Prostate gland (tissue), 2 donors: ENCODE data around the gene SPAG6. TPM values are rescaled to one million over a fixed set of nuclear protein-coding genes. Genes with fewer than 3 reads are reported as not detected.
"Not testable (repeated sequence)": the region's sequence is repeated elsewhere in the genome, so short reads cannot be mapped to it uniquely, and the experiment has no call there.

Experiments
- DNase-seq: peaks from one replicate; pipeline ENCODE4 v3.0.0-alpha.2; 2019; ENCODE audit warnings: low spot score
- H3K27ac ChIP-seq, 2 donors: fragments of 200-600 bp; sonication (generic); 2 replicates each; pipeline ENCODE4 v1.5.1; 2017 to 2019
- H3K27me3 ChIP-seq: fragments of 200-600 bp; sonication (generic); replicated peaks from 2 replicates; pipeline ENCODE4 v1.5.1; 2019; ENCODE audit not compliant: insufficient read depth
- H3K36me3 ChIP-seq, 2 donors: fragments of 200-600 bp; sonication (generic); 1 replicate in 1 of 2; 2 replicates in 1 of 2; pipeline versions ENCODE4 v1.5.1 to v1.8.1; 2017 to 2019
- H3K4me1 ChIP-seq: fragments of 200-600 bp; sonication (generic); replicated peaks from 2 replicates; pipeline ENCODE4 v1.5.1; 2019
- H3K4me3 ChIP-seq, 2 donors: fragments of 200-600 bp; sonication (generic); 2 replicates each; pipeline ENCODE4 v1.5.1; 2017 to 2019
- H3K9me3 ChIP-seq: fragments of 200-600 bp; sonication (generic); 2 replicates; pipeline ENCODE4 v1.5.1; 2017
- POLR2A ChIP-seq: fragments of 450-650 bp; IDR thresholded peaks from one replicate; pipeline ENCODE4 v1.6.1; 2016; ENCODE audit warnings: antibody characterized with exemption, mild to moderate bottlenecking
- POLR2AphosphoS5 ChIP-seq: sonication (generic); formaldehyde crosslinking; IDR thresholded peaks from one replicate; pipeline ENCODE4 v1.6.1; 2017; ENCODE audit warnings: antibody characterized with exemption
- WGBS: methylation state at CpG from one replicate; pipeline ENCODE4 v1.1.5; 2018; 5-methylcytosine and 5-hydroxymethylcytosine counted together
- intact Hi-C: fragments of 100-400 bp; cut with DNase I; formaldehyde crosslinking; loops from one replicate; pipeline ENCODE4 v1.14.2; 2022
- total RNA-seq, 2 donors: library from RNA; depleted of rRNA; stranded (reverse); fragments of >200 nt; gene quantifications; one replicate each; pipeline ENCODE4 v1.1.0, GENCODE V29; 2016
- TF ChIP-seq, protein P1 (sequence below), 4 experiments: fragments of 200-600 bp in 2 of 4; fragments of 450-650 bp in 2 of 4; sonication (generic) in 2 of 4; IDR thresholded peaks; 1 replicate in 3 of 4; 2 replicates in 1 of 4; pipeline ENCODE4 v1.5.1; 2016 to 2019; ENCODE audit warnings: antibody characterized with exemption in 4 of 4, mild to moderate bottlenecking in 2 of 4, moderate library complexity in 2 of 4

The SPAG6 gene
- total RNA-seq, 2 donors from 2014 or later, result 5.8 to 20.3 TPM

DNA sequence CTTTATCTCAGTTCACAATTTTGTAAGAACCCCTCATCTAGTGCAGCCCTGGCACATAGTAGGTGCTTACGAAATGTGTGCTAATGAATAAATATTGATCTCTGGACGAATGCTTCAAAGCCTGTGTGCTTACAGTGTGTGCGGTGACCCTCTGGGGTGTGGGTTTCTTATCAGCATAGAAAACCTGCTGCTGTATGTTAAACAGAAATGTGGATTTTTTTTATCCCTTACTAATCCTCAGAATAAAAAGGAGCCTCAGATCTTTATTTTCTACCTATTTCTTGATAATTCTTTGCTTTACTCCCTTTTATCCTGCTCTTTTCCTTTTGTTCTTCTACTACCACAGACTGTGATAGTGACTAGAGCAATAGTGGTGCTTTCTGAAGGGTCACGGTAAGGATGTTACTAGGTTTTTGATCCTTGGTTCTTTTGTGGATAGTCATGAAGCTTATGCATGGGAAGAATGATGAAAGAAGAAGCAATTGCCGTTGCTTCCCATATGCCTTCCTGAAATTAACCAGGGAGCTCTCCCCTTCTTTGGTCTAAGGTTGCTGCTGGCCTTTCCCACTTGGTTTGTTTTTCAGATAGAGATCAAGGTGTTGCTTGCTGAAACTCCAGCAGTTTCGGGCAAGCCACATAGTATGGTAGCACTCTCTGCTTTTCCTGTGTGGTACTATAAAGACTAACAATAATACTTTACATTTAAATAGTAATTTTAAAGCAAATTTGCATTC lies 44.7 kb downstream of the SPAG6 start:
- no peak for DNase-seq
- Histone ChIP-seq H3K27ac (no peak overlapping the region), H3K9me3 (no peaks in the 10 kb centered on the region), H3K36me3 (no peaks in the 10 kb centered on the region), H3K27me3 (no peaks in the 10 kb centered on the region), H3K4me3 (no peak overlapping the region), H3K4me1 (no peaks in the 10 kb centered on the region)
- TF ChIP-seq POLR2A (no peak), POLR2AphosphoS5 (no peak)
- TF ChIP-seq, protein P1, sequence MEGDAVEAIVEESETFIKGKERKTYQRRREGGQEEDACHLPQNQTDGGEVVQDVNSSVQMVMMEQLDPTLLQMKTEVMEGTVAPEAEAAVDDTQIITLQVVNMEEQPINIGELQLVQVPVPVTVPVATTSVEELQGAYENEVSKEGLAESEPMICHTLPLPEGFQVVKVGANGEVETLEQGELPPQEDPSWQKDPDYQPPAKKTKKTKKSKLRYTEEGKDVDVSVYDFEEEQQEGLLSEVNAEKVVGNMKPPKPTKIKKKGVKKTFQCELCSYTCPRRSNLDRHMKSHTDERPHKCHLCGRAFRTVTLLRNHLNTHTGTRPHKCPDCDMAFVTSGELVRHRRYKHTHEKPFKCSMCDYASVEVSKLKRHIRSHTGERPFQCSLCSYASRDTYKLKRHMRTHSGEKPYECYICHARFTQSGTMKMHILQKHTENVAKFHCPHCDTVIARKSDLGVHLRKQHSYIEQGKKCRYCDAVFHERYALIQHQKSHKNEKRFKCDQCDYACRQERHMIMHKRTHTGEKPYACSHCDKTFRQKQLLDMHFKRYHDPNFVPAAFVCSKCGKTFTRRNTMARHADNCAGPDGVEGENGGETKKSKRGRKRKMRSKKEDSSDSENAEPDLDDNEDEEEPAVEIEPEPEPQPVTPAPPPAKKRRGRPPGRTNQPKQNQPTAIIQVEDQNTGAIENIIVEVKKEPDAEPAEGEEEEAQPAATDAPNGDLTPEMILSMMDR (IDR thresholded peaks at IDR 0.05), result no peak
- WGBS, result 88% methylated on average over 6 of the region's 6 CpGs
- intact Hi-C loops, result no loop called here

DNA sequence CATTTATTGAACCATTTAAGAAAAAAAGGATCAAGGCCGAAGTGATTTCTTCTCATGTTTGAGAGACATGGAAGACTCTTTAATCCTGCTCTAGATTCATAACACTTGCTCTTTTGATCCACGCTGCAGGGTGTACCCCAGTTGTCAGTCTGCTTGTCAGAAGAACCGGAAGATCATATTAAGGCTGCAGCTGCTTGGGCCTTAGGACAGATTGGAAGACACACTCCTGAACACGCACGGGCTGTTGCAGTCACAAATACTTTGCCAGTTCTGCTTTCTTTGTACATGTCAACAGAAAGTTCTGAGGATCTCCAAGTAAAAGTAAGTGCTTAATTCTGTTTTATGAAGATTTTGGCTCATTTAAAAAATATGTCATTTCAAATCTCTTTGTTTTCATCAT lies 46.3 kb downstream of the SPAG6 start:
- no peak for DNase-seq
- Histone ChIP-seq H3K4me3 (no peak overlapping the region), H3K36me3 (no peaks in the 10 kb centered on the region), H3K4me1 (no peaks in the 10 kb centered on the region), H3K27ac (no peak overlapping the region), H3K9me3 (no peaks in the 10 kb centered on the region), H3K27me3 (no peaks in the 10 kb centered on the region)
- intact Hi-C loops, result no loop called here
- WGBS, result 91% methylated on average over 5 of the region's 5 CpGs
- TF ChIP-seq, protein P1 (IDR thresholded peaks at IDR 0.05), result no peak
- TF ChIP-seq POLR2A, result no peak

DNA sequence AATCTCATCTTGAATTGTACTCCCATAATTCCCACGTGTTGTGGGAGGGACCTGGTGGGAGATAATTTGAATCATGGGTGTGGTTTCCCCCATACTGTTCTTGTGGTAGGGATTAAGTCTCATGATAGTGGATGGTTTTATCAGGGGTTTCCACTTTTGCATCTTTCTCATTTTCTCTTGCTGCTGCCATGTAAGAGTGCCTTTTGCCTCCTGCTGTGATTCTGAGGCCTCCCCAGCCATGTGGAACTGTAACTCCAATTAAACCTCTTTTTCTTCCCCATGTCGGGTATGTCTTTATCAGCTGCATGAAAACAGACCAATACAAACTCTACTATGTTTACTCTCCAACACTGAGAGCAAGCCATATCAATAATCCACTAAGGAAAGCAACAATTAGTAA lies 50.9 kb downstream of the SPAG6 start:
- H3K27me3 ChIP-seq, result not testable (repeated sequence)

DNA sequence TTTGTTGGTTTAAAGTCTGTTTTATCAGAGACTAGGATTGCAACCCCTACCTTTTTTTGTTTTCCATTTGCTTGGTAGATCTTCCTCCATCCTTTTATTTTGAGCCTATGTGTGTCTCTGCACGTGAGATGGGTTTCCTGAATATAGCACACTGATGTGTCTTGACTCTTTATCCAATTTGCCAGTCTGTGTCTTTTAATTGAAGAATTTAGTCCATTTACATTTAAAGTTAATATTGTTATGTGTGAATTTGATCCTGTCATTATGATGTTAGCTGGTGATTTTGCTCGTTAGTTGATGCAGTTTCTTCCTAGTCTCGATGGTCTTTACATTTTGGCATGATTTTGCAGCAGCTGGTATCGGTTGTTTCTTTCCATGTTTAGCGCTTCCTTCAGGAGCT lies 61.6 kb downstream of the SPAG6 start:
- whole genome bisulfite sequencing, result 100% methylated on average over 1 of the region's 5 CpGs
- H3K4me3 ChIP-seq, intact Hi-C loops, H3K27me3 ChIP-seq, DNase-seq, H3K9me3 ChIP-seq, H3K36me3 ChIP-seq, H3K4me1 ChIP-seq, H3K27ac ChIP-seq: not testable (repeated sequence)

More for the DNA sequence above, 50.9 kb downstream of the SPAG6 start:
- intact Hi-C loops, H3K4me3 ChIP-seq, H3K27ac ChIP-seq, H3K9me3 ChIP-seq, H3K36me3 ChIP-seq, H3K4me1 ChIP-seq, DNase-seq: not testable (repeated sequence)
- WGBS, result 56% methylated on average over 2 of the region's 2 CpGs

DNA sequence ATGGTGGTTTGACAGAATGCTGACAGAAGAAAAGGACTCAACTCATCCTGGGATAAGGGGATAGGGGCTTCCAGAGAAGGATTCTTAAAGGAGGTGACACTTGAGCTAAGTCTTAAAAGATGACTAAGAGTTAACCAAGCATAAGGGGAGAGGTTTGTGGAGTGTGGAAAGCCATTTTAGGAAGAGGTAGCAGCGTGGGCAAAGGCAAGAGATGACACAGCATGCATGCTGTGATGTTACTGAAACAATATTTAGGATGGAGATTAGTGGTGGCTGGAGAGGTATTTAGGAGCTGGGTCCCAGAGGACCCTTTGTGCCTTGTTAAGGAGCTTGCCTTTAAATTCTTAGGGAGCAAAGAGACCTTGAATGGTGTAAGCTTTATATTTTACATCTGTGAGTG lies 65.1 kb downstream of the SPAG6 start:
- H3K36me3 ChIP-seq, result no peaks in the 10 kb centered on the region
- no peak for DNase-seq
- H3K27me3 ChIP-seq, result no peaks in the 10 kb centered on the region
- TF ChIP-seq POLR2A (no peak), POLR2AphosphoS5 (no peak)
- TF ChIP-seq, protein P1 (IDR thresholded peaks at IDR 0.05), result no peak
- no peaks in the 10 kb centered on the region for H3K9me3 ChIP-seq
- no peak overlapping the region for H3K27ac ChIP-seq
- no peak overlapping the region for H3K4me3 ChIP-seq
- WGBS, result 76% methylated on average over 1 of the region's 1 CpG
- no peaks in the 10 kb centered on the region for H3K4me1 ChIP-seq
- intact Hi-C loops, result no loop called here

DNA sequence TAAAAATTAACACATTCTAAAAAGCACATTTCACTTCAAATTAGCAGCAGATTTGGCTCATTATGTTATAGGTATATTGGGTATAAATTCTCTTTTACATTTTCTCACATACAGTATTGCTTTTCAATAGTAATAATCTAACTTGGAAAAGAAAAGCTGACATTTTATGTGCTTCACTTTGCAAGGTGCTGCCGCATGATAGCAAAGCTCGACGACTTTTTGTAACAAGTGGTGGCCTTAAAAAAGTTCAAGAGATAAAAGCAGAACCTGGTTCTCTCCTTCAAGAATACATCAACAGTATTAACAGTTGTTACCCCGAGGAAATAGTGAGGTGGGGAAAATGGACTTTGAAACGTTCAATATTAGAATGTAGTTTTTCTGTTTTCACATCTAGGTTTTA lies 65.5 kb downstream of the SPAG6 start:
- DNase-seq, result no peak
- no peaks in the 10 kb centered on the region for H3K4me1 ChIP-seq
- no peaks in the 10 kb centered on the region for H3K36me3 ChIP-seq
- H3K4me3 ChIP-seq, result no peak overlapping the region
- 86% methylated on average over 5 of the region's 5 CpGs for WGBS
- intact Hi-C loops, result no loop called here
- H3K27ac ChIP-seq, result no peak overlapping the region
- TF ChIP-seq POLR2AphosphoS5 (no peak), POLR2A (no peak)
- TF ChIP-seq, protein P1 (IDR thresholded peaks at IDR 0.05), result no peak
- no peaks in the 10 kb centered on the region for H3K9me3 ChIP-seq
- no peaks in the 10 kb centered on the region for H3K27me3 ChIP-seq
